Upper lobe of left lung (tissue), 4 donors: ENCODE data around the gene C17orf100.
"Not testable (repeated sequence)": the region's sequence is repeated elsewhere in the genome, so short reads cannot be mapped to it uniquely, and the experiment has no call there.

Experiments used
- POLR2A ChIP-seq, 4 donors: fragments of 450-650 bp; IDR thresholded peaks; one replicate each; pipeline ENCODE4 v1.5.1; 2016 to 2017; ENCODE audit warnings: antibody characterized with exemption in 4 of 4, mild to moderate bottlenecking in 2 of 4
- TF ChIP-seq, protein P1 (sequence below), 6 experiments: fragments of 450-650 bp in 4 of 6; fragments of 200-600 bp in 2 of 6; sonication (generic) in 2 of 6; IDR thresholded peaks; one replicate each; pipeline ENCODE4 v1.5.1; 2016 to 2019; ENCODE audit warnings: antibody characterized with exemption in 6 of 6

DNA sequence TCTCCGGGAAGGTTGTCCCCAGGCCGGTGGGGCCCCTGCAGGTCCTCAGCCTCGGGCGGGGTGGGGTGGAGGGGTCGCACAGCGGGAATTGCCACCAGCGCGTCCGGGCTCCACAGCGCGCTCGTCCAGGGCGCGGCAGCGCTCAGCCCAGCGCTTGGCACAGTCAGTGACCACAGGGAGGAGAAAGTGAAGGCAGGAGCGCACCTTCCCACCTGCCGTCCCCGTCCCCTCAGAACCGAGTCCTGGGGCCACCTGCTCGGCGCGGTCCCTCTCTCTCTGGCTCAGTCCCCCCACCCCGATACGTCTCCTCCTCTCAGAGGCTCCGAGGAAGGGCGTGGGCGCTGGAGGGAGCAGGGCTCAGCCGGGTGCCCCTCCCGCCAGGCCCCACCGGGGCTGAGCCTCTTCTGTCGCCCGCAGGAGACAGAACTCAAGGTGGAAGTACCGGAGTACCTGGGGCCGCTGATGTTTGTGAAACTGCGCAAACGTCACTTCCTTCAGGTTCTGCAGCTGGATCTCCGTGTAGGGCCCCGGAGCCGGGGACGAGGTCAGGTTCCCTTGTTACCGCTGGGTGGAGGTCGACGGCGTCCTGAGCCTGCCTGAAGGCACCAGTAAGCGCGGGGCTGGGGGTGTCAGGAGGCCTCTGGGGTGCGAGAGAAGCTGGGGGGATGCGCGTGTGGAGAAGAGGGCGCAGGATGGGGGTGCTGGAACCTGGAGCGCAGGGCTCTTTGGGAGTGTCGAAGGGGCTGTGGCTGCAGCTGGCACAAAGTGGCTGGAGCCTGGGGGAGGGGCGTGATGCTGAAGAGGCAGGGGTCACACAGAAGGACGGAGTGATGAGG, 5.5 kb downstream of the C17orf100 start:
- TF ChIP-seq, protein P1, sequence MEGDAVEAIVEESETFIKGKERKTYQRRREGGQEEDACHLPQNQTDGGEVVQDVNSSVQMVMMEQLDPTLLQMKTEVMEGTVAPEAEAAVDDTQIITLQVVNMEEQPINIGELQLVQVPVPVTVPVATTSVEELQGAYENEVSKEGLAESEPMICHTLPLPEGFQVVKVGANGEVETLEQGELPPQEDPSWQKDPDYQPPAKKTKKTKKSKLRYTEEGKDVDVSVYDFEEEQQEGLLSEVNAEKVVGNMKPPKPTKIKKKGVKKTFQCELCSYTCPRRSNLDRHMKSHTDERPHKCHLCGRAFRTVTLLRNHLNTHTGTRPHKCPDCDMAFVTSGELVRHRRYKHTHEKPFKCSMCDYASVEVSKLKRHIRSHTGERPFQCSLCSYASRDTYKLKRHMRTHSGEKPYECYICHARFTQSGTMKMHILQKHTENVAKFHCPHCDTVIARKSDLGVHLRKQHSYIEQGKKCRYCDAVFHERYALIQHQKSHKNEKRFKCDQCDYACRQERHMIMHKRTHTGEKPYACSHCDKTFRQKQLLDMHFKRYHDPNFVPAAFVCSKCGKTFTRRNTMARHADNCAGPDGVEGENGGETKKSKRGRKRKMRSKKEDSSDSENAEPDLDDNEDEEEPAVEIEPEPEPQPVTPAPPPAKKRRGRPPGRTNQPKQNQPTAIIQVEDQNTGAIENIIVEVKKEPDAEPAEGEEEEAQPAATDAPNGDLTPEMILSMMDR (IDR thresholded peaks at IDR 0.05), result not testable (repeated sequence)
- not testable (repeated sequence) for TF ChIP-seq POLR2A (IDR thresholded peaks at IDR 0.05)
